Neural cell (in vitro differentiated cells): ENCODE data around the gene IKZF1.

Experiments used
- EP300 ChIP-seq: fragments of 450-650 bp; conservative IDR thresholded peaks from 2 replicates; pipeline ENCODE4 v1.6.1; 2014; ENCODE audit warnings: antibody characterized with exemption, mild to moderate bottlenecking, moderate library complexity; ENCODE audit not compliant: poor library complexity, severe bottlenecking
- TF ChIP-seq, protein P1 (sequence below): fragments of 450-650 bp; IDR thresholded peaks from 2 replicates; pipeline ENCODE4 v1.5.1; 2014; ENCODE audit warnings: antibody characterized with exemption, mild to moderate bottlenecking, moderate library complexity; ENCODE audit not compliant: poor library complexity, severe bottlenecking
- TF ChIP-seq, protein P2 (sequence below): IDR thresholded peaks from 2 replicates; pipeline ENCODE4 v1.6.1; 2012; ENCODE audit warnings: borderline replicate concordance

DNA sequence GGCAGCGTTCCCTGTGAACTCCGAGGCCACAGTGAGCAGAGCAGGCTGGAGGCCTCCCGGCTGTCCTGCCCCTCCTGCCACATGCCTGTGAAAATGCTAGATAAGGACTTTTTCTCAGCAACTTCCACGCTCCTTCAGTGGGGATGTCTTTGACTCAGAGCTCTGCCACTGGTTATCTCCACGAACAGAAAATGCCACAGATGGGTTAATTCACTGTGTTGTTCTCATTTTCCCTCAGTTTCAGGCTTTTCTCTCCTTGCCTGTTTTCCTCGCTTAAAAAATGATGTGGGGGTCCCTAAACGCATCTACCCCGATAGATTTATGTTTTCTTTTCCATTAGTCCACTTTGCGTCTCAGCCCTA, 51.3 kb downstream of the IKZF1 start:
- TF ChIP-seq, protein P1, sequence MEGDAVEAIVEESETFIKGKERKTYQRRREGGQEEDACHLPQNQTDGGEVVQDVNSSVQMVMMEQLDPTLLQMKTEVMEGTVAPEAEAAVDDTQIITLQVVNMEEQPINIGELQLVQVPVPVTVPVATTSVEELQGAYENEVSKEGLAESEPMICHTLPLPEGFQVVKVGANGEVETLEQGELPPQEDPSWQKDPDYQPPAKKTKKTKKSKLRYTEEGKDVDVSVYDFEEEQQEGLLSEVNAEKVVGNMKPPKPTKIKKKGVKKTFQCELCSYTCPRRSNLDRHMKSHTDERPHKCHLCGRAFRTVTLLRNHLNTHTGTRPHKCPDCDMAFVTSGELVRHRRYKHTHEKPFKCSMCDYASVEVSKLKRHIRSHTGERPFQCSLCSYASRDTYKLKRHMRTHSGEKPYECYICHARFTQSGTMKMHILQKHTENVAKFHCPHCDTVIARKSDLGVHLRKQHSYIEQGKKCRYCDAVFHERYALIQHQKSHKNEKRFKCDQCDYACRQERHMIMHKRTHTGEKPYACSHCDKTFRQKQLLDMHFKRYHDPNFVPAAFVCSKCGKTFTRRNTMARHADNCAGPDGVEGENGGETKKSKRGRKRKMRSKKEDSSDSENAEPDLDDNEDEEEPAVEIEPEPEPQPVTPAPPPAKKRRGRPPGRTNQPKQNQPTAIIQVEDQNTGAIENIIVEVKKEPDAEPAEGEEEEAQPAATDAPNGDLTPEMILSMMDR, result no peak
- TF ChIP-seq, protein P2, sequence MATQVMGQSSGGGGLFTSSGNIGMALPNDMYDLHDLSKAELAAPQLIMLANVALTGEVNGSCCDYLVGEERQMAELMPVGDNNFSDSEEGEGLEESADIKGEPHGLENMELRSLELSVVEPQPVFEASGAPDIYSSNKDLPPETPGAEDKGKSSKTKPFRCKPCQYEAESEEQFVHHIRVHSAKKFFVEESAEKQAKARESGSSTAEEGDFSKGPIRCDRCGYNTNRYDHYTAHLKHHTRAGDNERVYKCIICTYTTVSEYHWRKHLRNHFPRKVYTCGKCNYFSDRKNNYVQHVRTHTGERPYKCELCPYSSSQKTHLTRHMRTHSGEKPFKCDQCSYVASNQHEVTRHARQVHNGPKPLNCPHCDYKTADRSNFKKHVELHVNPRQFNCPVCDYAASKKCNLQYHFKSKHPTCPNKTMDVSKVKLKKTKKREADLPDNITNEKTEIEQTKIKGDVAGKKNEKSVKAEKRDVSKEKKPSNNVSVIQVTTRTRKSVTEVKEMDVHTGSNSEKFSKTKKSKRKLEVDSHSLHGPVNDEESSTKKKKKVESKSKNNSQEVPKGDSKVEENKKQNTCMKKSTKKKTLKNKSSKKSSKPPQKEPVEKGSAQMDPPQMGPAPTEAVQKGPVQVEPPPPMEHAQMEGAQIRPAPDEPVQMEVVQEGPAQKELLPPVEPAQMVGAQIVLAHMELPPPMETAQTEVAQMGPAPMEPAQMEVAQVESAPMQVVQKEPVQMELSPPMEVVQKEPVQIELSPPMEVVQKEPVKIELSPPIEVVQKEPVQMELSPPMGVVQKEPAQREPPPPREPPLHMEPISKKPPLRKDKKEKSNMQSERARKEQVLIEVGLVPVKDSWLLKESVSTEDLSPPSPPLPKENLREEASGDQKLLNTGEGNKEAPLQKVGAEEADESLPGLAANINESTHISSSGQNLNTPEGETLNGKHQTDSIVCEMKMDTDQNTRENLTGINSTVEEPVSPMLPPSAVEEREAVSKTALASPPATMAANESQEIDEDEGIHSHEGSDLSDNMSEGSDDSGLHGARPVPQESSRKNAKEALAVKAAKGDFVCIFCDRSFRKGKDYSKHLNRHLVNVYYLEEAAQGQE, result no peak
- TF ChIP-seq EP300, result no peak
